HepG2 (cell line): ENCODE measurements around the gene GPR32.

ENCODE experiments used
- CHD2 ChIP-seq: IDR thresholded peaks from 2 replicates; pipeline ENCODE4 v1.6.1; 2011; ENCODE audit warnings: low read depth, low read length, improper control_type of control experiment
- CTCF ChIP-seq: sonication (generic); formaldehyde crosslinking; IDR thresholded peaks from 2 replicates; pipeline ENCODE4 v1.5.0; 2020; ENCODE audit warnings: mild to moderate bottlenecking, missing genetic modification reagents, moderate library complexity
- ZNF253 ChIP-seq: sonication (generic); formaldehyde crosslinking; IDR thresholded peaks from 2 replicates; pipeline ENCODE4 v1.8.0; 2022; ENCODE audit warnings: mild to moderate bottlenecking, missing genetic modification reagents, borderline replicate concordance
- ZNF891 ChIP-seq: sonication (generic); formaldehyde crosslinking; IDR thresholded peaks from 2 replicates; pipeline ENCODE4 v1.5.0; 2020; ENCODE audit warnings: mild to moderate bottlenecking, missing genetic modification reagents
- TF ChIP-seq, protein P1 (sequence below): sonication (generic); formaldehyde crosslinking; IDR thresholded peaks from 2 replicates; pipeline ENCODE4 v1.4.0; 2020; ENCODE audit warnings: mild to moderate bottlenecking, missing genetic modification reagents

DNA sequence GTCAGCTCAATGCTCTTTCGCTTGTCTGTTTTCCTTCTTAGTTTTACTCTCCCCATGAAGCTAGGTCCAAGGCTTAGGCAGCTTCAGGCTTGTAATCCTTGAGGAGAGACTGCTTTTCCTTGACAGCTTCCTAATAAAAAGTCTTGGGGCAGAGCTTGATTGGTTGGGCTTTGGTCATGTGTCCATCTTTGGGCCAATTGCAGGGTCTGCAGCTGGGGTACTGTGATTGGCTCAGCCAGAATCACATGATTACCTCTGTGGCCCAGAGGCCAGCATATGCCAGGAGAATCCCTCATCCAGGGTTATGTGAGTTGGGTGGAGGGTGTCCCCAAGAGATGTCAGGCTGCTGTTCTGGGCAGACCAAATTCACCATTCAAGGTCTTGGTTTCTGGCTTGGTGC, 45.2 kb downstream of the GPR32 start:
- TF ChIP-seq ZNF253 (CRISPR knock-in tag): no peak
- TF ChIP-seq, protein P1, sequence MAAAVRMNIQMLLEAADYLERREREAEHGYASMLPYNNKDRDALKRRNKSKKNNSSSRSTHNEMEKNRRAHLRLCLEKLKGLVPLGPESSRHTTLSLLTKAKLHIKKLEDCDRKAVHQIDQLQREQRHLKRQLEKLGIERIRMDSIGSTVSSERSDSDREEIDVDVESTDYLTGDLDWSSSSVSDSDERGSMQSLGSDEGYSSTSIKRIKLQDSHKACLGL: no peak
- no peak for TF ChIP-seq CHD2
- TF ChIP-seq ZNF891 (CRISPR knock-in tag): no peak
- TF ChIP-seq CTCF: no peak
